ENCODE measurements around the gene SPRY1.

Gene SPRY1

DNA sequence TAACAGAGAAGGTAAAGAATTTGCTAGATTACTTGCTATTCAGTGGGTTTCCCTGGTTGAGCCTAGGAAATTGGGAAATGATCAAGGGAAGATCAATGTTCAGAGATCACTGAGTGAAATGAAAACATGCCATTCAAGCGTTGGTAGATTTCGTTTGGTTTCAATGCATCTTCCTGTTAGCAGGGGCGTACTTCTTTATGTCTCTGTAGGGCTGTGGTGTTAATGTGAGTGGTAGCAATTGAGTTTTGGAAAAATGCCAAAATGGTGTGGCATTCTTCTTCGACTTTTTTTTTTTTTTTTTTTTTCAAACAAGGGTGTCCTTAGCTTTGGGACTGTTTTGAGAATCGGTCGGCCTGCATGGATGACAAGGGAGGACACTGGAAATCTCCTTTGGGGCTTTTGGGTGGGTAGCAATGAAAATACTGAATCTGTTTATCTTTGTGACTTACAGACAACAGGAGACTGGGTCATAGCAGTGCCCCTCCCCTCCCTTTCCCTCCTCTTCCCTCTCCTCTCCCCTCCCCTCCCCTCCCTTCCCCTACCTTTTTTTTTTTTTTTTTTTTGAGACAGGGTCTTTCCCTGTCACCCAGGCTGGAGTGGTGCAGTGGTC is 50.4 kb downstream of the SPRY1 start:
- no peak overlapping the region for H3K4me3 ChIP-seq (ENCODE audit: low read length)
- no peak overlapping the region for H2AFZ ChIP-seq (ENCODE audit: low read depth, low read length)
- H3K9me3 ChIP-seq (ENCODE audit: low read length): no peaks in the 10 kb centered on the region
- peaks cover 16% of the 10 kb centered on the region for H3K4me1 ChIP-seq (ENCODE audit: insufficient read depth, low read length)
- H3K27me3 ChIP-seq (ENCODE audit: insufficient read depth, low read length): peaks cover 10% of the 10 kb centered on the region
- no peaks in the 10 kb centered on the region for H3K36me3 ChIP-seq (ENCODE audit: insufficient read depth, low read length)

- peaks cover 4% of the 10 kb centered on the region for H3K4me1 ChIP-seq (ENCODE audit: insufficient read depth, low read length)
- no peak overlapping the region for H3K4me3 ChIP-seq (ENCODE audit: low read length)
- no peaks in the 10 kb centered on the region for H3K9me3 ChIP-seq (ENCODE audit: low read length)
- no peak overlapping the region for H2AFZ ChIP-seq (ENCODE audit: low read depth, low read length)
- H3K36me3 ChIP-seq (ENCODE audit: insufficient read depth, low read length): no peaks in the 10 kb centered on the region
- peaks cover 14% of the 10 kb centered on the region for H3K27me3 ChIP-seq (ENCODE audit: insufficient read depth, low read length)
These were observed 52.8 kb downstream of the SPRY1 start for GRCh38 chr4:123449362-123449761.

- peaks cover 17% of the 10 kb centered on the region for H3K27me3 ChIP-seq (ENCODE audit: insufficient read depth, low read length)
- no peaks in the 10 kb centered on the region for H3K9me3 ChIP-seq (ENCODE audit: low read length)
- H3K4me3 ChIP-seq (ENCODE audit: low read length): no peak overlapping the region
- no peaks in the 10 kb centered on the region for H3K4me1 ChIP-seq (ENCODE audit: insufficient read depth, low read length)
- no peaks in the 10 kb centered on the region for H3K36me3 ChIP-seq (ENCODE audit: insufficient read depth, low read length)
- H2AFZ ChIP-seq (ENCODE audit: low read depth, low read length): no peak overlapping the region
These were observed 53.2 kb downstream of the SPRY1 start for GRCh38 chr4:123449780-123450179.

DNA sequence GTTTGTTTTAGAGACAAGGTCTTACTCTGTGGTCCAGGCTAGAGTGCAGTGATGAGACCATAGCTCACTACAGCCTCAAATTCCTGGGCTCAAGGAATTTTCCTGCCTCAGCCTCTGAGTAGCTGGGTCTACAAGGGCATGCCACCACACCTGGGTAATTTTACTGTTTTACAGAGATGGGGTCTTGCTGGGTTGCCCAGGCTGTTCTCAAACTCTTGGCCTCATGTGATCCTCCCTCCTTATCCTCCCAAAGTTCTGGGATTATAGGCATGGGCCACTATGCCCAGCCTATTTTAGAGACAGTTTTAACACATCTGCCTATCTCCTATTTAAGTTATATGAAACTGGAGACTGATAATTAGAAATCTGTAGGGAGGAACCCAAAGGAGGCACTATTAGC is 53.8 kb downstream of the SPRY1 start:
- H3K27me3 ChIP-seq (ENCODE audit: insufficient read depth, low read length): peaks cover 17% of the 10 kb centered on the region
- no peaks in the 10 kb centered on the region for H3K9me3 ChIP-seq (ENCODE audit: low read length)
- H3K36me3 ChIP-seq (ENCODE audit: insufficient read depth, low read length): no peaks in the 10 kb centered on the region
- no peak overlapping the region for H3K4me3 ChIP-seq (ENCODE audit: low read length)
- H2AFZ ChIP-seq (ENCODE audit: low read depth, low read length): no peak overlapping the region
- no peaks in the 10 kb centered on the region for H3K4me1 ChIP-seq (ENCODE audit: insufficient read depth, low read length)

GRCh38 chr4:123452616-123453015 is 56.0 kb downstream of the SPRY1 start:
- Histone ChIP-seq H3K9me3 (ENCODE audit: low read length) (no peaks in the 10 kb centered on the region), H3K27me3 (ENCODE audit: insufficient read depth, low read length) (peaks cover 12% of the 10 kb centered on the region), H3K36me3 (ENCODE audit: insufficient read depth, low read length) (no peaks in the 10 kb centered on the region), H3K4me3 (ENCODE audit: low read length) (no peak overlapping the region), H3K4me1 (ENCODE audit: insufficient read depth, low read length) (no peaks in the 10 kb centered on the region), H2AFZ (ENCODE audit: low read depth, low read length) (no peak overlapping the region)

- Histone ChIP-seq H3K36me3 (ENCODE audit: insufficient read depth, low read length) (no peaks in the 10 kb centered on the region), H3K4me3 (ENCODE audit: low read length) (no peak overlapping the region), H3K4me1 (ENCODE audit: insufficient read depth, low read length) (no peaks in the 10 kb centered on the region), H2AFZ (ENCODE audit: low read depth, low read length) (no peak overlapping the region), H3K9me3 (ENCODE audit: low read length) (no peaks in the 10 kb centered on the region), H3K27me3 (ENCODE audit: insufficient read depth, low read length) (peaks cover 12% of the 10 kb centered on the region)
These were observed 56.6 kb downstream of the SPRY1 start for GRCh38 chr4:123453061-123453680.

Data from neuron (in vitro differentiated cells).